22Rv1 (cell line): Measurements from ENCODE around the gene GRPEL1.

Source experiments
- H3K27ac ChIP-seq: fragments of 450-650 bp; 2 replicates; pipeline ENCODE4 v1.5.1; 2017
- ZFX ChIP-seq: fragments of 450-650 bp; IDR thresholded peaks from 2 replicates; pipeline ENCODE4 v1.6.1; 2017; ENCODE audit warnings: antibody characterized with exemption, borderline replicate concordance
- TF ChIP-seq, protein P1 (sequence below): fragments of 450-650 bp; IDR thresholded peaks from 2 replicates; pipeline ENCODE4 v1.5.1; 2017; ENCODE audit warnings: mild to moderate bottlenecking

Gene GRPEL1

DNA sequence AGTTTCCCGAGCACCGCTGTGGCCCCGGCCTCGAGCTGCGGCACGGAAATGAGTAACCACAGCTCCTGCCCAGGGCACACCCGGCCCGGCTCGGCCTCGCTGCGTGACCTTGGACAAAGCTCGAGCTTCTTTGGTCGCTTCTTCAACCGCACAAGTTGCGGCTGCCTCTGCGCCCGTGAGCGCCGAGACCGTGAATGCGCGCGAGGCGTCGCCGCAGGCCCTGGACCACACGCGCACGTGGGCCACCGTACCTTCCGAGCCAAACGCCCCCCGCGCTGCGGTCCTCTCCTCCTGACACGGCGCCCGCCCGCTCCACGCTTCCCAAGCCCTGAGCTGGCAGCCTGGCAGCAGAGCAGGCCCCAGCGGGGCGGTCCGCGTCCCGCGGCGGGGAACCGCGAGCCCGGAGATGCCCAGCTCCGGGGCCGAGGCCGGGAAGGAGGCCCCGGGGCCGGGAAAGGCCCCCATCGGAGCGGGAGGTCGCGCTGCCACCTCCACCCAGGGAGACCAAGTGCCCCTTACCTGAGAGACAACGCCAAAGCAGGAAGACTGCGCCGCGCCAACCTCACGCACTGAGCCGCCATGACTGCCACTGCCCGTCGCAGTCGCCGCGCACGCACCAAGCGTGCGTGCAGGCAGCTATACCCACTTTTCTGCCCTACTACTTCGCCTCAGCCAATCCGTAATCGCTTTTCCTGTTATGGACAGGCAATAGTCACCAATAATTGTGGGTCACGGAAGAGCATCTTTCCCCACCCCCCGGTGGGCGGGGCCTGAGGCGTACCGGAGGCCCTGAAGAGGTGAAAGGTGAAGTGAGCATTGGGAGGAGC is at the start of gene GRPEL1:
Gene GRPEL1 (minus strand): TSS at position 613 of the 827 bp plus-strand sequence. CDS start 32 bp downstream, at position 581.
- peak within 1 kb of the TSS; percentile 77 for H3K27ac ChIP-seq
- TF ChIP-seq ZFX, result no peak
- TF ChIP-seq, protein P1, sequence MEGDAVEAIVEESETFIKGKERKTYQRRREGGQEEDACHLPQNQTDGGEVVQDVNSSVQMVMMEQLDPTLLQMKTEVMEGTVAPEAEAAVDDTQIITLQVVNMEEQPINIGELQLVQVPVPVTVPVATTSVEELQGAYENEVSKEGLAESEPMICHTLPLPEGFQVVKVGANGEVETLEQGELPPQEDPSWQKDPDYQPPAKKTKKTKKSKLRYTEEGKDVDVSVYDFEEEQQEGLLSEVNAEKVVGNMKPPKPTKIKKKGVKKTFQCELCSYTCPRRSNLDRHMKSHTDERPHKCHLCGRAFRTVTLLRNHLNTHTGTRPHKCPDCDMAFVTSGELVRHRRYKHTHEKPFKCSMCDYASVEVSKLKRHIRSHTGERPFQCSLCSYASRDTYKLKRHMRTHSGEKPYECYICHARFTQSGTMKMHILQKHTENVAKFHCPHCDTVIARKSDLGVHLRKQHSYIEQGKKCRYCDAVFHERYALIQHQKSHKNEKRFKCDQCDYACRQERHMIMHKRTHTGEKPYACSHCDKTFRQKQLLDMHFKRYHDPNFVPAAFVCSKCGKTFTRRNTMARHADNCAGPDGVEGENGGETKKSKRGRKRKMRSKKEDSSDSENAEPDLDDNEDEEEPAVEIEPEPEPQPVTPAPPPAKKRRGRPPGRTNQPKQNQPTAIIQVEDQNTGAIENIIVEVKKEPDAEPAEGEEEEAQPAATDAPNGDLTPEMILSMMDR, result no peak

DNA sequence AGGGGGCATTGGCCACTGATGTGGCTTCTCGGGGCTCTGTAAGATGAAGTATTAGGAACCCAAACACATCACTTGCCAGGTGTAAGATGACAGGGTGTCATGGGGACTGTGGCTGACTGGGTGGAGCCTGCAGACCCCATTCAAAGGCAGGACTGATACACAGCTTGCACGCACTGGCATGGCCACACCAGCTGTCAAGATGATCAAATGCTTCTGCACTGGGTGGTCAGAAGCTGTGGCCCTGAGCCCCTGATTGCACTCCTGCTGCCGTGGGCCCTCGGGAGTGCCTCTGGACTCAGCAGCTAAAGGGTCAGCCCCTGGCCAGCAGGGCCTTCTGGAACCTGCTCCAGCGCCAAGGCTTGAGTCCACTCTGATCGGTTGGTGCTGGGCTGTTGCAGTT is 48.8 kb upstream of the GRPEL1 start:
- H3K27ac ChIP-seq, result no peak overlapping the region
- TF ChIP-seq ZFX, result no peak
- TF ChIP-seq, protein P1, result no peak

DNA sequence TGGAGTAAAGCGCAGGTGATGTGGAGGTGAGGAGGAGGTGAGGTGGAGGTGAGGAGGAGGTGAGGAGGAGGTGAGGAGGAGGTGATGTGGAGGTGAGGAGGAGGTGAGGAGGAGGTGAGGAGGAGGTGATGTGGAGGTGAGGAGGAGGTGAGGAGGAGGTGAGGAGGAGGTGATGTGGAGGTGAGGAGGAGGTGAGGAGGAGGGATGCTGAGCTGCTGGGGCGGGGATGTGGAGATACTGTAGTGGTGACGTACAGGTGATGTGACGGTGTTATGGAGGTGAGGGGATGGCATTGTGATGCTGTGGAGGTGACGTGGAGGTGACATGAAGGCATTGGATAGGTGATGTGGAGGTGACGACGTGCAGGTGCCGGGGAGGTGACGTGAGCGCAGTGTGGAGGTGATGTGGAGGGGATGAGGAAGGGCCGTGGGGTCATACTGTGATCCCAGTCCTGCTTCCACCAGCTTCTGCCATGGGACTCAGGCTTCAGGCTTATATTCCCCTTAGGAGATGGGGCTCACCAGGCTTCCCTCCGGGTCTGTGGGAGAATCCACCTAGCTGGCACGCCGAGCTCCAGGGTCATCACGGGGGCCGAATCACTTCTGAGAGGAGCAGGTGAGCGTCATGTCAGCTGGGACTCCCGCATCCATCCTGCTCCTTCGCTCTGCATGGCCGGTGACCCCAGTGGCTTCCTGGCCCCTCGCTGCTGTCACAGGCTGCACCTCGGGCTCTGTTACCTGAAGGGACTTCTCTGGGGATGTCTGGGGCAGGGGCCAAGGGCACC is 47.9 kb upstream of the GRPEL1 start:
- H3K27ac ChIP-seq, result no peak overlapping the region
- TF ChIP-seq, protein P1, result no peak
- no peak for TF ChIP-seq ZFX

DNA sequence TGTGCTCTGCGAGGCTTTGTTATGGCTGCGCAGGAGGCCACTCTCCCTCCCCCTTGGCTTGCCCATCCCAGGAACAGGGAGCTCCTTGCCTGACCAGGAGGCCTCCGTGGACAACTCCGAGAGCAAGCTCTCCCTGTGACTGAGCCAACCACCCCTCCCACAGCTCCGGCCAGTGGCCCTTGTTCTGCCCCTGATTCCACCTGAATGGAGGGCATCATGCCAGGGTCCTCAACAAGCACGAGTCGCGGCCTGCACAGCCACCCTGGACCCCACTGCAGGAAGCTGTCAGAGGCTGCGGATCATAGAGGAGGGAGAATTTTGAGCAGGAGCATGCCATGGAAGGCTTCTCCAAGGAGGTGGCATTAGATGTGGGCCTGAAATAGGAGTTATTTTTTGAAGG is 44.8 kb upstream of the GRPEL1 start:
- TF ChIP-seq, protein P1, result no peak
- no peak for TF ChIP-seq ZFX
- no peak overlapping the region for H3K27ac ChIP-seq

DNA sequence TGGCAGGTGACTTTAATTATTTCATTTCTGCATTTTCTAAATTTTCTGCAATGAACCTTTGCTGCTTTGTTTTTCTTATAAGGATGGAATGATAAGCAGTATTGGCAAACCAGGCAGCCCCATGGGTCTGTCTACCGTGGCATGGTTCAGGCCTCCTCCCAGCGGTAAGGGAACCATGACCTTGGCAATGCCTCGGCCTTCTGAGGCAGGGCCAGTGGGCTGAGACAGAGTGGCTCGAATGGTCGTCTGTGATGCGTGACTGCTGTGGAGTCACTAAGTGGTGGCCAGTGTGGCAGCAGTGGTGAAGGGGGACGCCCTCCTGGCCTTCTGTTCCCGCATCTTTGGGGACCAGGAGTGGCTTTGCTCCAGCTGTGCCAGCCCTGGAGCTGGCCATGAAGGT is 43.6 kb upstream of the GRPEL1 start:
- TF ChIP-seq, protein P1, result no peak
- no peak for TF ChIP-seq ZFX
- no peak overlapping the region for H3K27ac ChIP-seq

DNA sequence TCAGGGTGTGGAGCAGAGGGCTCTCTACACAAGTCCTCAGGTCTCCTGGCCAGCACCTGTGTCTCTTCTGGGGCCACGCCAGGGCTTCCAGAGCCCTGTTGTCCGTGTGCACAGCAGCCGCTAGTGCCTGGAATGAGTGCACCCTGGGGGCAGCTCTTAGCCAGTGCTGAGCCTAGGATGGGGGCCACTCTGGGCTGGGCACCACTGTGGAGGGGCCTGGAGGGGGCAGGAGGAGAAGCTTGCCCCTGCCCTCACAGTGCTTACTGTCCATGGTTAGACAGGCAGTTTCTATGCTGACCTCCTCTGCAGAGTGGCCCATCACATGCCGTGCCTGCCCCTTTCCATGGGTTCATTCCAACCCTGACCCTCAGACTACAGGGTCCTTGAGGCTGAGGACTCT is 42.7 kb upstream of the GRPEL1 start:
- no peak for TF ChIP-seq ZFX
- TF ChIP-seq, protein P1, result no peak
- no peak overlapping the region for H3K27ac ChIP-seq

DNA sequence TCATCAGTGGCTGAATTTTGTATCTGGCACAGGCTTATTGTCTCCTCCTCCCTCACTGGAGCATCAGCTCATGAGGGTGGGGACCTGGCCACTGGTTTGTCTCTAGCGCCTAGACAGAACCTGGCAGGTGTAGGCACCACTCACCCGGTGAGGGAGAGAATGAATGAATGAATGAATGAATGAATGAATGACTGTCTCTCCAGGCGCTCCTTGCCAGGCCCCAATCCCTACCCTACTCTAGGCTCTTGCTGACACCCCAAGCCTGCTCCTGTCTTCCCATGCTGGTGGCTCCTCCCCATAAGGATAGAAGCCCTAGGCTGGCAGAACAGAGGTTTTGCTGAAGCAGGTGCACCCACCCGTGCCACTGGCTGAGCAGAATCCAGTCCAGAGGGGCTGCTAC is 41.3 kb upstream of the GRPEL1 start:
- no peak overlapping the region for H3K27ac ChIP-seq
- TF ChIP-seq, protein P1, result no peak
- no peak for TF ChIP-seq ZFX
